Suprapubic skin (tissue), 4 donors: Measurements from ENCODE around the gene TMEM130. TPM values are rescaled to one million over a fixed set of nuclear protein-coding genes. Genes with fewer than 3 reads are reported as not detected.
A peak's percentile ranks its signal among the peaks of the same experiment; 100 is the strongest.
"Not testable (repeated sequence)": the region's sequence is repeated elsewhere in the genome, so short reads cannot be mapped to it uniquely, and the experiment has no call there.

Experiments
- DNase-seq, 2 donors: peaks; one replicate each; pipeline ENCODE4 v3.0.0-alpha.2; 2019; ENCODE audit warnings: low spot score in 2 of 2
- H3K27ac ChIP-seq: fragments of 200-600 bp; sonication (generic); one replicate; pipeline ENCODE4 v1.5.1; 2019
- H3K27me3 ChIP-seq: fragments of 200-600 bp; sonication (generic); one replicate; pipeline ENCODE4 v1.5.1; 2019
- H3K36me3 ChIP-seq: fragments of 200-600 bp; sonication (generic); one replicate; pipeline ENCODE4 v1.5.1; 2019
- H3K4me1 ChIP-seq: fragments of 200-600 bp; sonication (generic); one replicate; pipeline ENCODE4 v1.5.1; 2019
- H3K4me3 ChIP-seq: fragments of 200-600 bp; sonication (generic); one replicate; pipeline ENCODE4 v1.5.1; 2019; ENCODE audit warnings: mild to moderate bottlenecking
- H3K9me3 ChIP-seq: fragments of 200-600 bp; sonication (generic); one replicate; pipeline ENCODE4 v1.5.1; 2019
- EP300 ChIP-seq: sonication (generic); formaldehyde crosslinking; IDR thresholded peaks from one replicate; pipeline ENCODE4 v1.6.1; 2017; ENCODE audit warnings: antibody characterized with exemption
- POLR2A ChIP-seq, 2 donors: fragments of 450-650 bp; IDR thresholded peaks; one replicate each; pipeline ENCODE4 v1.6.1; 2017; ENCODE audit warnings: antibody characterized with exemption in 2 of 2, mild to moderate bottlenecking in 2 of 2, moderate library complexity in 2 of 2
- POLR2AphosphoS5 ChIP-seq, 3 donors: sonication (generic); formaldehyde crosslinking; IDR thresholded peaks; one replicate each; pipeline ENCODE4 v1.6.1; 2017; ENCODE audit warnings: antibody characterized with exemption in 3 of 3
- WGBS: methylation state at CpG from one replicate; pipeline ENCODE4 v1.1.5; 2018; 5-methylcytosine and 5-hydroxymethylcytosine counted together
- total RNA-seq, 4 donors: library from RNA; depleted of rRNA; stranded (reverse); fragments of >200 nt; gene quantifications; one replicate each; pipeline ENCODE4 v1.1.0, GENCODE V29; 2016
- TF ChIP-seq, protein P1 (sequence below), 2 donors: fragments of 200-600 bp in 1 of 2; fragments of 450-650 bp in 1 of 2; sonication (generic) in 1 of 2; IDR thresholded peaks; one replicate each; pipeline ENCODE4 v1.5.1; 2016 to 2019; ENCODE audit warnings: antibody characterized with exemption in 2 of 2, mild to moderate bottlenecking in 1 of 2, moderate library complexity in 1 of 2

TMEM130 gene
- total RNA-seq, 4 donors from 2014 or later = not detected

DNA sequence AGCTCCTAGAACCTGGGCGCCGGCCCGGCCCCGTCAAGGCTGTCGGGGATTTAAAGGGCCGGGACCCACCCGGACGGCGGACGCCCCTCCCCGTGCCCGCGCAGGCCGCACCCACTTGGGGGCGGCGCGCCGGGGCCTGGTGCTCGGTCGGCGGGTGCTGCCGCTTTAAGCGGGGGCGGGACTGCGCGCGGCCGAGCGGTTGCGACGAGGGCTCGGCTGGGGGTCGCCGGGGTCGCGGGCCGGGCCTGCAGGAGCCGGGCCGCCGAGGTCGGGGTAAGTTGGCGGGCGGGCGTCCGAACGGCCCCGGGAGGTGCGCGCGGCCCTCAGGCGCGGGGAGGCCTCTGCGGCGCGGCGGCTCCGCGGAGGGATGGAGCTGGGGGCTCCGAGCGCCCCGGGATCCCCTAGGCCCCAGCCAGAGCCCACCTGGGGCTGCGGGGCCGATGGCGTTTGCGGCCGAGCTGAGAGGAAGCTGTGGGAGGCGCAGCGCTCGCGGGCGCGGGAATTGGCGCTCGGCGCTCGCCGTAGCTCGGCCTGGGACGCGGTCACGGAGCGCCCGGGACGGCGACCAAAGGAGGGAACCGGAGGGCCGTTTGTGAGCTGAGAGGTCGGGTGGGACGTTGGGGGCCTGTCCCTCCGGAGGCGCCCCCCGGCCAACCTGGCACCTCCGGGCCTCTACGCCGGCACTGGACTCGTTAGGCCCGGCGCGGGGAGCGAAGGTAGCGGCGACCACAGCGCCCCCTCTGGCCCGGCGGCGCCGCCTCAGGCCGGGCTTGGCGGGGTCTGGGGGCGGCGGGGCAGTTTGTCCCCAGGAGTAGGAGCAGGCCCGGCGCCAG, 8.8 kb upstream of the TMEM130 start, which contains the start of gene TRRAP:
TSS of gene TRRAP (plus strand) at position 168 of the 833 bp plus-strand sequence. CDS start 2,619 bp downstream, outside the sequence.
- Histone ChIP-seq H3K4me3 (peak within 1 kb of the TSS; percentile 100), H3K36me3 (peaks cover 10% of the 10 kb centered on the region), H3K27ac (peak within 1 kb of the TSS; percentile 98), H3K9me3 (no peaks in the 10 kb centered on the region), H3K4me1 (peaks cover 29% of the 10 kb centered on the region), H3K27me3 (no peaks in the 10 kb centered on the region)
- TF ChIP-seq, protein P1, sequence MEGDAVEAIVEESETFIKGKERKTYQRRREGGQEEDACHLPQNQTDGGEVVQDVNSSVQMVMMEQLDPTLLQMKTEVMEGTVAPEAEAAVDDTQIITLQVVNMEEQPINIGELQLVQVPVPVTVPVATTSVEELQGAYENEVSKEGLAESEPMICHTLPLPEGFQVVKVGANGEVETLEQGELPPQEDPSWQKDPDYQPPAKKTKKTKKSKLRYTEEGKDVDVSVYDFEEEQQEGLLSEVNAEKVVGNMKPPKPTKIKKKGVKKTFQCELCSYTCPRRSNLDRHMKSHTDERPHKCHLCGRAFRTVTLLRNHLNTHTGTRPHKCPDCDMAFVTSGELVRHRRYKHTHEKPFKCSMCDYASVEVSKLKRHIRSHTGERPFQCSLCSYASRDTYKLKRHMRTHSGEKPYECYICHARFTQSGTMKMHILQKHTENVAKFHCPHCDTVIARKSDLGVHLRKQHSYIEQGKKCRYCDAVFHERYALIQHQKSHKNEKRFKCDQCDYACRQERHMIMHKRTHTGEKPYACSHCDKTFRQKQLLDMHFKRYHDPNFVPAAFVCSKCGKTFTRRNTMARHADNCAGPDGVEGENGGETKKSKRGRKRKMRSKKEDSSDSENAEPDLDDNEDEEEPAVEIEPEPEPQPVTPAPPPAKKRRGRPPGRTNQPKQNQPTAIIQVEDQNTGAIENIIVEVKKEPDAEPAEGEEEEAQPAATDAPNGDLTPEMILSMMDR (IDR thresholded peaks at IDR 0.05) = peak; percentile 51 to 98
- TF ChIP-seq POLR2A (IDR thresholded peaks at IDR 0.05) (no peak), EP300 (no peak), POLR2AphosphoS5 (IDR thresholded peaks at IDR 0.05) (peak in 2 of 3 donors; percentile 47 to 87)
- peak; percentile 83 to 85 for DNase-seq
- WGBS = no CpG with 5 or more reads among the region's 113 CpGs

DNA sequence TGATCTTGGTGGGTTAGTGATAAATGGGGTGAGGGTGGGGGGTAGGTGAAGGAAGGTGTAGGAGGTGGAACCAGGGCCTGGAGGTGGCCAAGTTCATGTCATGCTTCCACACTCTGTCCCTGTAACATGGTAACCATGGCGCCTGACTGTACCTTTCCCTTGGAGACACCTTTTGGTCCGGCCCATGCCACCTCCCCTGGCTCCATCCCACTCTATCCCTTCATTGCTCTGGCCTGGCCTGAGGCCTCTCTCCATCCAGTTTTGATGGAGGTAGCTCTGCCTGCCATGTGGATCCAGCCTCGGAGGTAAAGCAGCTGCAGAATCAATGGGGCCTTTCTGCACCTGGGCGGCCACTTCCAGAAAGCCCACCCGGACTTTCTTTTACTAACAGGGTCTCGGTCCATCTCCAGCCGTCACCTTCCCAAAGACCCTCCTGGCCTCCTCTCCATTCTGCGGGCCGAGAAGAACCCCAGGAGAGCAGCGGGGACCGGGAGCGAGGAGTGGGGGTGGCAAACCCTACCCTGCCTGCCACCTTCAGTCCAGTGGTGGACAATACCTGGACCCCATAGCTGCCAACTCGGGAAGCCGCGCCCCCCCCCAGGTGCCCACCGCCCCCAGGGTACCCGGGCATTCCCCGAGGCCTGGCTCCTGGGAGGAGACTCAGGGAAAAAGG, 8.0 kb upstream of the TMEM130 start:
- 25% methylated on average over 15 of the region's 18 CpGs for WGBS
- Histone ChIP-seq H3K36me3 (peaks cover 5% of the 10 kb centered on the region), H3K9me3 (no peaks in the 10 kb centered on the region), H3K27ac (peak overlapping the region; percentile 98), H3K4me3 (peak overlapping the region; percentile 100), H3K27me3 (no peaks in the 10 kb centered on the region), H3K4me1 (peaks cover 29% of the 10 kb centered on the region)
- TF ChIP-seq POLR2AphosphoS5 (IDR thresholded peaks at IDR 0.05) = no peak
- no peak for TF ChIP-seq POLR2A (IDR thresholded peaks at IDR 0.05)
- TF ChIP-seq EP300 = no peak
- TF ChIP-seq, protein P1 (IDR thresholded peaks at IDR 0.05) = no peak
- peak; percentile 72 to 82 for DNase-seq

DNA sequence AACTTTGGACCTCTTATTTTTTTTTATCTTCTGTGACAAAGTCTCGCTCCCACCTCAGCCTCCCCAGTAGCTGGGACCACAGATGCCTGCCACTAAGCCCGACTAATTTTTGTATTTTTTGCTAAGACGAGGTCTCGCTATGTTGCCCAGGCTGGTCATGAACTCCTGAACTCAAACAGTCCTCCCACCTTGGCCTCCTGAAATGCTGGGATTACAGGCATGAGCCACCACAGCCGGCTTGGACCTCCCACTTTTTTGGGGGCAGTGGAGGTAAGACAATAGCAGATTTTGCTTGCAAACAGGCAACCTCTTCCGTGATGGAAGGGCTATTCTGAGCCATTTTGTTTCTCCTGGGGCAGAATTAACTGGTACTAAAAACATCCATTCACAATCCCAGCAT, 7.3 kb upstream of the TMEM130 start:
- Histone ChIP-seq H3K4me3 (no peak overlapping the region), H3K27me3 (no peaks in the 10 kb centered on the region), H3K27ac (no peak overlapping the region), H3K9me3 (no peaks in the 10 kb centered on the region), H3K4me1 (peaks cover 29% of the 10 kb centered on the region), H3K36me3 (no peaks in the 10 kb centered on the region)
- 91% methylated on average over 6 of the region's 6 CpGs for WGBS
- peak; percentile 31 to 46 for DNase-seq
- TF ChIP-seq, protein P1 (IDR thresholded peaks at IDR 0.05) = no peak
- TF ChIP-seq POLR2AphosphoS5 (IDR thresholded peaks at IDR 0.05) (no peak), EP300 (no peak)

DNA sequence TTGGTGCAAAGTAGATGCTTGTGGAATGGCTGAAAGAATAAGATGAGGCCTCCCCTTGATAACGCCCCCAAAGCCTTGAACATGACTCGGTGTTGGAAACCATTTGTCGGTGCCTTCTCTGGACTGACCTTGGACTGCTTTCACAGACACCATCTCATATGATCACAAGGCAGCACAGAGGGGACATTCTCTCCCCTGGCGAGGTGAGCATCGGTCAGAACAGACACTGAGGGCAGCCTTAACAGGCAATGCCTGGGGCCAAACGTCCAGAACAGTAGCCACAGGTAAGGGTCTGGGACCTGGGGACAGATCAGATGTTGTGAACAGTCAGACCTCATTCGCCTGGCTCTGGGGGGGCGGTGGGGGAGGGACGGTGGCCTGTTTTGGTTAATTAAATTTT, 5.7 kb upstream of the TMEM130 start:
- Histone ChIP-seq H3K27ac (no peak overlapping the region), H3K4me1 (peaks cover 23% of the 10 kb centered on the region), H3K9me3 (no peaks in the 10 kb centered on the region), H3K27me3 (peaks cover 10% of the 10 kb centered on the region), H3K36me3 (no peaks in the 10 kb centered on the region), H3K4me3 (no peak overlapping the region)
- DNase-seq = peak; percentile 34 to 56
- WGBS = 90% methylated on average over 9 of the region's 9 CpGs
- no peak for TF ChIP-seq POLR2A (IDR thresholded peaks at IDR 0.05)
- TF ChIP-seq POLR2AphosphoS5 (IDR thresholded peaks at IDR 0.05) = no peak
- no peak for TF ChIP-seq EP300
- TF ChIP-seq, protein P1 (IDR thresholded peaks at IDR 0.05) = no peak

DNA sequence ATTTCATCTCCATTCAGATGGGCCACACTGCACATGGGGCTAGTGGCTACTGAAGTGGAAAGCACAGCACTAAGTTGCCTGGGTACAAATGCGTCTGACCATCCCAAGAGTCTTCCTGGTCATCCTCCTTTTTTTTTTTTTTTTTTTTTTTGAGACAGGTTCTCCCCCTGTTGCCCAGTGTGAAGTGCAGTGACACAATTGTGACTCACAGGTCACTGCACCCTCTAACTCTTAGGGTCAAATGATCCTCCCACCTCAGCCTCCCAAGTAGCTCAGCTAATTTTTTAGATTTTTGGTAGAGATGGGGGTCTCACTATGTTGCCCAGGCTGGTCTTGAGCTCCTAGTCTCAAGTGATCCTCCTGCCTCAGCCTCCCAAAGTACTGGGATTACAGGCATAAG, 5.1 kb upstream of the TMEM130 start:
- Histone ChIP-seq H3K4me3 (no peak overlapping the region), H3K27me3 (peaks cover 16% of the 10 kb centered on the region), H3K36me3 (no peaks in the 10 kb centered on the region), H3K9me3 (no peaks in the 10 kb centered on the region), H3K27ac (no peak overlapping the region), H3K4me1 (peaks cover 24% of the 10 kb centered on the region)
- TF ChIP-seq POLR2AphosphoS5 (IDR thresholded peaks at IDR 0.05) (no peak), POLR2A (IDR thresholded peaks at IDR 0.05) (no peak)
- TF ChIP-seq, protein P1 (IDR thresholded peaks at IDR 0.05) = no peak
- DNase-seq = peak in 1 of 2 donors; percentile 11
- 75% methylated on average over 1 of the region's 1 CpG for WGBS

DNA sequence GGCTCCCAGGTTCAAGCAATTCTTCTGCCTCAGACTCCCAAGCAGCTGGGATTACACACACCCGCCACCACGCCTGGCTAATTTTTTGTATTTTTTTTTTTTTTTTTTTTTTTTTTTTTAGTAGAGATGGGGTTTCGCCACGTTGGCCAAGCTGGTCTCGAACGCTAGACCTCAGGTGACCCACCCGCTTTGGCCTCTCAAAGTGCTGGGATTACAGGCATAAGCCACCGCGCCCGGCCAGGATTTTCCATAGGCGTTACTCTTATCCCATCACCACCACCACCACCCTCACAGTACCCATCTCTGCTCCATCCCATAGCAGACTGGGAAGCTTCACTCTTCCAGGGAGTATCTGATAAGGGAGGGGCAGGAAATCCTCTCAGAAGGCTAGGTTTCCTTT, 3.8 kb upstream of the TMEM130 start:
- H3K4me3 ChIP-seq, H3K36me3 ChIP-seq, H3K27ac ChIP-seq, H3K9me3 ChIP-seq: not testable (repeated sequence)
- peaks cover 29% of the 10 kb centered on the region for H3K27me3 ChIP-seq
- peaks cover 24% of the 10 kb centered on the region for H3K4me1 ChIP-seq
- peak; percentile 35 to 55 for DNase-seq
- 93% methylated on average over 11 of the region's 11 CpGs for WGBS
